IPS-15b (cell line): ENCODE data around the gene MRTFB.

Experiments used
- H3K27me3 ChIP-seq: one replicate; pipeline ENCODE4 v1.6.1; 2013; ENCODE audit warnings: low read length; ENCODE audit not compliant: control insufficient read depth, insufficient read depth
- H3K36me3 ChIP-seq: one replicate; pipeline ENCODE4 v1.6.1; 2013; ENCODE audit warnings: low read length; ENCODE audit not compliant: control insufficient read depth, insufficient read depth
- H3K4me1 ChIP-seq: one replicate; pipeline ENCODE4 v1.6.1; 2013; ENCODE audit warnings: mild to moderate bottlenecking, low read length; ENCODE audit not compliant: control insufficient read depth, insufficient read depth
- H3K4me3 ChIP-seq: one replicate; pipeline ENCODE4 v1.5.1; 2013; ENCODE audit warnings: low read depth, low read length
- H3K9ac ChIP-seq: one replicate; pipeline ENCODE4 v1.6.1; 2013; ENCODE audit warnings: low read depth, mild to moderate bottlenecking, low read length
- H3K9me3 ChIP-seq: one replicate; pipeline ENCODE4 v1.6.1; 2013; ENCODE audit warnings: mild to moderate bottlenecking, low read length; ENCODE audit not compliant: control insufficient read depth, insufficient read depth

Gene MRTFB

DNA sequence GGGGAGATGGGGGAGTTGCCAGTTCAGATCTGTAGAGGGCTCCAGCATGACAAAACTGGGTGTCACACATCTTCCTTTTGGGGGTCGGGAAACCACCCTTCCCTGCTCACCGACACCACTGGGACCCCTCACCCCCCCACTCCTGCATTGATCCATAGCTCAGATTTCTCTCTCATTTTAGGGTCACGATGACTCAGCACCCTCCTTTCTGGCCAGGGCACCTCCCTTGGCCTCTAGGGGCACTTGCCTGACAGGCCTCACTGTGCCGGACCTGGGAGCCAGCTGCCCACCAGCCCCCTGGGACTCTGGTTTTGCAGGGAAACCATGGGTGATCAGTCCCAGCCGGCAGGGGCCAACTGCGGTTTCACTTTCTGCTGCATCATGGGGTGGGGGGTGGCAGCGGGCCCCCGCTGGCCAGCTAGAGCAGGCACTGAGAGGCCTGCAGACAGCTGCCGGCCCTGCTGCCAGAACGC lies 239.4 kb downstream of the MRTFB start:
- no peaks in the 10 kb centered on the region for H3K36me3 ChIP-seq
- H3K27me3 ChIP-seq, result no peaks in the 10 kb centered on the region
- no peak overlapping the region for H3K4me3 ChIP-seq
- peaks cover 32% of the 10 kb centered on the region for H3K4me1 ChIP-seq
- no peaks in the 10 kb centered on the region for H3K9me3 ChIP-seq
- H3K9ac ChIP-seq, result no peak overlapping the region

DNA sequence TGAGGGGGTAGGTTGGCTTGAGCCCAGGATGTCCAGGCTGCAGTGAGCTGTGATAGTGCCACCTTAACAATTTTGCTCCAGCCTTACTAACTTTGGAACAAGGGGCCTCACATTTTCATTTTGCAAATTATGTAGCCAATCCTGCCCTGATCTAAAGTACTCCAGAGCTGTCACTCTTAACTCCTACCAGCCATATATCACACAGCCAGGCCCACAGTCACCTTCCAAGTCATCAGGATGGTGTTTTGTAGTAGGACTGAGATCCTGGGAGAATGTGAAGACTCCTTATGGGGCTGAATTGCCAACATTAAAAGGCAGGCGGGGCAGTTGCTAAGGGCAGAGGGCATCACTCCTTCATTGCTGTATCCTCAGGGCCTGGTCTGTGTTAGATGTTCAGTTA lies 243.0 kb downstream of the MRTFB start:
- H3K4me3 ChIP-seq, result no peak overlapping the region
- no peaks in the 10 kb centered on the region for H3K27me3 ChIP-seq
- no peak overlapping the region for H3K9ac ChIP-seq
- peaks cover 10% of the 10 kb centered on the region for H3K4me1 ChIP-seq
- no peaks in the 10 kb centered on the region for H3K36me3 ChIP-seq
- H3K9me3 ChIP-seq, result no peaks in the 10 kb centered on the region

DNA sequence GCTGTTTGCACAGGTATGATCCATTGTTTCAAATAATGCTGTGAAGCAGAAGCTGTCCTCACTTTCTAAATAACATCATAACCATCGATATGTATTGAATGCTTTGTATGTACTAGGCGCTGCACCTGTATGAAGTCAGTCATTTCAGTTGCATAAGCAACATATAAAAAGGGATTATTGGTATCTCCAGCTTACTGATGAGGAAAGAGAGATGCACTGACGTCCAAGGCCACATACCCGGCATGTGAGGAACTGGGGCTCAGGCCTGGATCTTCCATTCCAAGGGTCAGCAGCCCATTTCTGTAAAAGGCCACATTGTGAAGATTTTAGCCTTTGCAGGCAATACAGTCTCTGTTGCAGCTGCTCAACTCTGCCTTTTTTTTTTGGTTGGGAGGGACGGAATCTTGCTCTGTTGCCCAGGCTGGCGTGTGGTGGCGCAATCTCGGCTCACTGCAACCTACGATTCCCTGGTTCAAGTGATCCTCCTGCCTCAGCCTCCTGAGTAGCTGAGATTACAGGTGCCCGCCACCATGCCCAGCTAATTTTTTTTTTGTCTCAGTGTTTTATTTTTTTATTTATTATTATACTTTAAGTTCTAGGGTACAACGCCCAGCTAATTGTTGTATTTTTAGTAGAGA lies 244.7 kb downstream of the MRTFB start:
- H3K9me3 ChIP-seq, result no peaks in the 10 kb centered on the region
- H3K27me3 ChIP-seq, result no peaks in the 10 kb centered on the region
- H3K36me3 ChIP-seq, result no peaks in the 10 kb centered on the region
- no peaks in the 10 kb centered on the region for H3K4me1 ChIP-seq
- H3K4me3 ChIP-seq, result no peak overlapping the region
- no peak overlapping the region for H3K9ac ChIP-seq
